Transverse colon (tissue), 3 donors: ENCODE data around the gene PDE3B.

ENCODE experiments used
- EP300 ChIP-seq: sonication (generic); formaldehyde crosslinking; IDR thresholded peaks from one replicate; pipeline ENCODE4 v1.6.1; 2017; ENCODE audit warnings: antibody characterized with exemption, low read depth
- TF ChIP-seq, protein P1 (sequence below), 5 experiments: fragments of 200-600 bp in 3 of 5; fragments of 450-650 bp in 2 of 5; sonication (generic) in 3 of 5; IDR thresholded peaks; 1 replicate in 2 of 5; 2 replicates in 3 of 5; pipeline ENCODE4 v1.5.1; 2016 to 2017; ENCODE audit warnings: antibody characterized with exemption in 5 of 5, inconsistent platforms in 3 of 5, mild to moderate bottlenecking in 2 of 5, moderate library complexity in 1 of 5

DNA sequence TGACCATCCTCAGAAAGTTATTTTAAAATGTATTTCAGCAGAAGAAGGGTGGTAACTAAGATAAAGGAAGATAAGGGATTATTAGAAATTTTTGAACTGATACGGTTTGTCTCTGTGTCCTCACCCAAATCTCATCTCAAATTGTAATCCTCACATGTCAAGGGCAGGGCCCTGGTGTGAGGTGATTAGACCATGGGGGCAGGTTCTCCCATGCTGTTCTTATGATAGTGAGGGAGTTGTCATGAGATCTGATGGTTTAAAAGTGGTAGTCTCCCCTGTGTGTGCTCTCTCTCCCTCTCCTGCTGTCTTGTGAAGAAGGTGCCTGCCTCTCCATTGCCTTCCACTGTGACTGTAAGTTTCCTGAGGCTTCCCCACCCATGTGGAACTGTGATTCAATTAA lies 212.3 kb downstream of the PDE3B start:
- no peak for TF ChIP-seq EP300
- TF ChIP-seq, protein P1, sequence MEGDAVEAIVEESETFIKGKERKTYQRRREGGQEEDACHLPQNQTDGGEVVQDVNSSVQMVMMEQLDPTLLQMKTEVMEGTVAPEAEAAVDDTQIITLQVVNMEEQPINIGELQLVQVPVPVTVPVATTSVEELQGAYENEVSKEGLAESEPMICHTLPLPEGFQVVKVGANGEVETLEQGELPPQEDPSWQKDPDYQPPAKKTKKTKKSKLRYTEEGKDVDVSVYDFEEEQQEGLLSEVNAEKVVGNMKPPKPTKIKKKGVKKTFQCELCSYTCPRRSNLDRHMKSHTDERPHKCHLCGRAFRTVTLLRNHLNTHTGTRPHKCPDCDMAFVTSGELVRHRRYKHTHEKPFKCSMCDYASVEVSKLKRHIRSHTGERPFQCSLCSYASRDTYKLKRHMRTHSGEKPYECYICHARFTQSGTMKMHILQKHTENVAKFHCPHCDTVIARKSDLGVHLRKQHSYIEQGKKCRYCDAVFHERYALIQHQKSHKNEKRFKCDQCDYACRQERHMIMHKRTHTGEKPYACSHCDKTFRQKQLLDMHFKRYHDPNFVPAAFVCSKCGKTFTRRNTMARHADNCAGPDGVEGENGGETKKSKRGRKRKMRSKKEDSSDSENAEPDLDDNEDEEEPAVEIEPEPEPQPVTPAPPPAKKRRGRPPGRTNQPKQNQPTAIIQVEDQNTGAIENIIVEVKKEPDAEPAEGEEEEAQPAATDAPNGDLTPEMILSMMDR (IDR thresholded peaks at IDR 0.05): no peak
